Neuronal stem cell (in vitro differentiated cells): ENCODE measurements around the gene TPP1.
A peak's percentile ranks its signal among the peaks of the same experiment; 100 is the strongest.

Experiments
- DNase-seq: peaks from one replicate; pipeline ENCODE4 v3.0.0-alpha.2; 2013; ENCODE audit warnings: low spot score
- H2AFZ ChIP-seq: one replicate; pipeline ENCODE4 v1.6.1; 2013; ENCODE audit warnings: mild to moderate bottlenecking, low read length, inconsistent platforms
- H2AK5ac ChIP-seq: 2 replicates; pipeline ENCODE4 v1.6.1; 2013; ENCODE audit warnings: low read depth, mild to moderate bottlenecking, inconsistent platforms, low read length, moderate library complexity, mixed read lengths
- H2BK120ac ChIP-seq: 2 replicates; pipeline ENCODE4 v1.6.1; 2013; ENCODE audit warnings: low read depth, mild to moderate bottlenecking, inconsistent platforms, low read length, moderate library complexity, mixed read lengths
- H2BK12ac ChIP-seq: one replicate; pipeline ENCODE4 v1.6.1; 2013; ENCODE audit warnings: low read length, inconsistent platforms
- H2BK15ac ChIP-seq: 2 replicates; pipeline ENCODE4 v1.6.1; 2013; ENCODE audit warnings: mild to moderate bottlenecking, low read length, inconsistent platforms, mixed read lengths
- H2BK5ac ChIP-seq: one replicate; pipeline ENCODE4 v1.6.1; 2013; ENCODE audit warnings: inconsistent platforms, mild to moderate bottlenecking, low read length, moderate library complexity
- H3K14ac ChIP-seq: one replicate; pipeline ENCODE4 v1.6.1; 2013; ENCODE audit warnings: low read length, inconsistent platforms
- H3K18ac ChIP-seq: 2 replicates; pipeline ENCODE4 v1.6.1; 2013; ENCODE audit warnings: low read length, inconsistent platforms
- H3K23ac ChIP-seq: 2 replicates; pipeline ENCODE4 v1.6.1; 2013; ENCODE audit warnings: low read depth, mild to moderate bottlenecking, mixed read lengths, low read length, inconsistent platforms; ENCODE audit not compliant: poor library complexity
- H3K27ac ChIP-seq: replicated peaks from 3 replicates; pipeline ENCODE4 v1.5.1; 2013; ENCODE audit warnings: low read length, inconsistent platforms
- H3K27me3 ChIP-seq, 3 experiments: 2 replicates each; pipeline ENCODE4 v1.6.1; 2013; ENCODE audit warnings: low read length in 3 of 3, mild to moderate bottlenecking in 2 of 3, inconsistent platforms in 1 of 3, low read depth in 1 of 3, mixed read lengths in 1 of 3, moderate library complexity in 1 of 3; ENCODE audit not compliant: control insufficient read depth in 3 of 3, insufficient read depth in 3 of 3
- H3K36me3 ChIP-seq, 2 donors: replicated peaks in 1 of 2; 2 replicates each; pipeline ENCODE4 v1.6.1; 2013; ENCODE audit warnings: low read length in 2 of 2; ENCODE audit not compliant: control insufficient read depth in 2 of 2, insufficient read depth in 2 of 2
- H3K4ac ChIP-seq: 2 replicates; pipeline ENCODE4 v1.6.1; 2013; ENCODE audit warnings: inconsistent platforms, mild to moderate bottlenecking, low read length, moderate library complexity
- H3K4me1 ChIP-seq, 2 donors: 1 replicate in 1 of 2; 2 replicates in 1 of 2; pipeline ENCODE4 v1.6.1; 2013; ENCODE audit warnings: low read length in 2 of 2, low read depth in 1 of 2; ENCODE audit not compliant: control insufficient read depth in 2 of 2, insufficient read depth in 1 of 2
- H3K4me2 ChIP-seq: one replicate; pipeline ENCODE4 v1.6.1; 2013; ENCODE audit warnings: mild to moderate bottlenecking, low read length, inconsistent platforms; ENCODE audit not compliant: insufficient read depth, poor library complexity, severe bottlenecking
- H3K4me3 ChIP-seq, 2 donors: 2 replicates each; pipeline ENCODE4 v1.5.1; 2013; ENCODE audit warnings: low read length in 2 of 2, mild to moderate bottlenecking in 2 of 2, inconsistent platforms in 1 of 2, moderate library complexity in 1 of 2
- H3K79me1 ChIP-seq: one replicate; pipeline ENCODE4 v1.6.1; 2013; ENCODE audit warnings: low read depth, mild to moderate bottlenecking, inconsistent platforms, low read length, moderate library complexity
- H3K9ac ChIP-seq: one replicate; pipeline ENCODE4 v1.6.1; 2013; ENCODE audit warnings: mild to moderate bottlenecking, low read depth, low read length, inconsistent platforms; ENCODE audit not compliant: poor library complexity
- H3K9me3 ChIP-seq, 2 donors: replicated peaks in 1 of 2; 2 replicates each; pipeline versions ENCODE3 to v1.6.1; 2013; ENCODE audit warnings: low read length in 2 of 2, mild to moderate bottlenecking in 2 of 2, inconsistent platforms in 1 of 2, low read depth in 1 of 2, mixed read lengths in 1 of 2, moderate library complexity in 1 of 2; ENCODE audit not compliant: control insufficient read depth in 2 of 2, insufficient read depth in 1 of 2
- H4K8ac ChIP-seq: one replicate; pipeline ENCODE4 v1.6.1; 2013; ENCODE audit warnings: low read depth, mild to moderate bottlenecking, inconsistent platforms, low read length, moderate library complexity
- H4K91ac ChIP-seq: one replicate; pipeline ENCODE4 v1.6.1; 2013; ENCODE audit warnings: low read length, low read depth, mild to moderate bottlenecking, inconsistent platforms; ENCODE audit not compliant: poor library complexity
- WGBS, 2 donors: extraction: QIAGEN DNeasy Blood & Tissue Kit; methylation state at CpG; one replicate each; pipeline ENCODE4 v1.1.7; 2013; ENCODE audit warnings: missing lambda C conversion rate in 2 of 2, mixed read lengths in 1 of 2; ENCODE audit not compliant: insufficient read length in 2 of 2, insufficient replicate concordance in 1 of 2; ENCODE audit errors: extremely low coverage in 2 of 2; 5-methylcytosine and 5-hydroxymethylcytosine counted together

Gene TPP1

GRCh38 chr11:6620636-6621035, 1.4 kb upstream of the TPP1 start:
- Histone ChIP-seq H3K18ac (no peak overlapping the region), H2BK5ac (no peak overlapping the region), H4K8ac (no peak overlapping the region), H3K23ac (no peak overlapping the region), H4K91ac (no peak overlapping the region), H3K4ac (no peak overlapping the region), H2AFZ (no peak overlapping the region), H3K79me1 (peaks cover 3% of the 10 kb centered on the region), H3K9ac (no peak overlapping the region), H3K4me2 (no peak overlapping the region), H3K9me3 (no peaks in the 10 kb centered on the region), H2BK15ac (no peak overlapping the region), H3K27ac (no peak overlapping the region), H3K4me1 (peaks cover 4 to 8% of the 10 kb centered on the region in 2 donors), H3K36me3 (peaks cover 12 to 39% of the 10 kb centered on the region in 2 donors), H2BK120ac (no peak overlapping the region), H2AK5ac (no peak overlapping the region), H3K4me3 (no peak overlapping the region), H3K27me3 (no peaks in the 10 kb centered on the region), H2BK12ac (no peak overlapping the region), H3K14ac (no peak overlapping the region)
- WGBS, 2 donors = no CpG with 5 or more reads among the region's 1 CpG
- no peak for DNase-seq

GRCh38 chr11:6618117-6619003, 862 bp downstream of the TPP1 start:
- Histone ChIP-seq H3K4me3 (peak overlapping the region; percentile 62 to 79), H2BK120ac (no peak overlapping the region), H2BK15ac (no peak overlapping the region), H3K27ac (no peak overlapping the region), H3K27me3 (no peaks in the 10 kb centered on the region), H3K4me1 (peaks cover 4 to 8% of the 10 kb centered on the region in 2 donors), H3K9me3 (no peaks in the 10 kb centered on the region), H3K14ac (no peak overlapping the region), H2AK5ac (peak overlapping the region; percentile 50), H3K18ac (no peak overlapping the region), H4K91ac (no peak overlapping the region), H3K9ac (peak overlapping the region; percentile 81), H3K36me3 (peaks cover 3 to 34% of the 10 kb centered on the region in 2 donors), H3K79me1 (peaks cover 3% of the 10 kb centered on the region), H4K8ac (peak overlapping the region; percentile 75), H3K4me2 (peak overlapping the region; percentile 91), H2BK5ac (no peak overlapping the region), H3K4ac (no peak overlapping the region), H2BK12ac (no peak overlapping the region), H3K23ac (no peak overlapping the region), H2AFZ (peak overlapping the region; percentile 87)
- no peak for DNase-seq
- no CpG with 5 or more reads among the region's 15 CpGs for WGBS, 2 donors

- Histone ChIP-seq H3K4me1 (peaks cover 4 to 15% of the 10 kb centered on the region in 2 donors), H3K9ac (no peak overlapping the region), H3K79me1 (peaks cover 3% of the 10 kb centered on the region), H3K27me3 (no peaks in the 10 kb centered on the region), H2BK120ac (no peak overlapping the region), H3K36me3 (peaks cover 3 to 24% of the 10 kb centered on the region in 2 donors), H3K4ac (no peak overlapping the region), H2BK12ac (no peak overlapping the region), H2BK15ac (no peak overlapping the region), H4K91ac (no peak overlapping the region), H2BK5ac (no peak overlapping the region), H3K27ac (no peak overlapping the region), H3K4me2 (no peak overlapping the region), H2AK5ac (no peak overlapping the region), H3K9me3 (no peaks in the 10 kb centered on the region), H3K18ac (no peak overlapping the region), H3K23ac (no peak overlapping the region), H4K8ac (no peak overlapping the region), H3K14ac (no peak overlapping the region), H3K4me3 (no peak overlapping the region), H2AFZ (no peak overlapping the region)
- no CpG with 5 or more reads among the region's 5 CpGs for WGBS, 2 donors
- DNase-seq = no peak
Observed at GRCh38 chr11:6617315-6617781, 1.9 kb downstream of the TPP1 start.

DNA sequence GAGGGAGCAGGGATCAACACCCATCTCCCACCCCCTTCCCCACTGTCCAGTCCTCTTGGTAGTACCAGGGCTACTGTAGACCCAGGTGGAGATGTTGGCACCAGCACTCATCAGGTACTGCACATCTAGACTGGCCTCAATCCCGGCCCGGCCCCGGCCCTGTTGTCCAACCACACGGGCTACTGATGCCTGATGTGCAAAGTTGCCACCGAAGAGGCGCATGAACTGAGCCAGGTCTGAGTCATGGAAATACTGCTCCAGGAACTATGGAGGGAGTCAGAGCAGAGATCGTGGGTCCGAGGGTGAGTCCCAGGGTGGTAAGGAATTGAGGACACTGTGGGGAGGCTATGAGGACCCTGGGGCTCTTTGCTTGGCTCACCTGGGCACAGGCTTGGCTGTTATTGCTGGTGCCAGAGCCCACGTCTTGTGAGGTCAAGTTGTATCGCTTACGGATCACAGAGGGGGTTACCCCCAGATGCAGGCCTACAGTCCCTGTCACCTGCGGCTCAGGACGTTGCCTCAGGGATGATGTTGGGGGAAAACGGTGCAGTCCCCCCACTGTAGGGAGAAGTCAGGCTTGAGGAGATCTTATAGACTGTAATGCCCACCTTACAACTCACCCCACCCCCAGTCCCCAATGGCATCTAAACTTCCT, 2.5 kb downstream of the TPP1 start:
- Histone ChIP-seq H2BK12ac (no peak overlapping the region), H3K27me3 (no peaks in the 10 kb centered on the region), H3K4ac (no peak overlapping the region), H3K9me3 (no peaks in the 10 kb centered on the region), H3K4me2 (no peak overlapping the region), H3K14ac (no peak overlapping the region), H4K8ac (no peak overlapping the region), H3K27ac (no peak overlapping the region), H2BK5ac (no peak overlapping the region), H3K79me1 (peaks cover 4% of the 10 kb centered on the region), H2BK120ac (no peak overlapping the region), H3K4me3 (no peak overlapping the region), H3K9ac (no peak overlapping the region), H4K91ac (no peak overlapping the region), H3K23ac (no peak overlapping the region), H2BK15ac (no peak overlapping the region), H3K36me3 (peaks cover 3 to 22% of the 10 kb centered on the region in 2 donors), H2AFZ (no peak overlapping the region), H3K4me1 (peaks cover 4 to 15% of the 10 kb centered on the region in 2 donors), H3K18ac (no peak overlapping the region), H2AK5ac (no peak overlapping the region)
- no peak for DNase-seq
- no CpG with 5 or more reads among the region's 14 CpGs for WGBS, 2 donors
